Stimulated activated CD8-positive, alpha-beta memory T cell treated with anti-CD3 and anti-CD28 coated beads, Interleukin-7, amount 100 ng/mL, for 48 hours (primary cell): ENCODE measurements around the gene BHLHE23.
"Not testable (repeated sequence)": the region's sequence is repeated elsewhere in the genome, so short reads cannot be mapped to it uniquely, and the experiment has no call there.

ENCODE experiments used
- DNase-seq, 2 donors: peaks; one replicate each; pipeline ENCODE4 v3.0.0-alpha.2; 2020; ENCODE audit warnings: low read depth in 1 of 2; ENCODE audit errors: extremely low read depth in 1 of 2

The BHLHE23 gene

DNA sequence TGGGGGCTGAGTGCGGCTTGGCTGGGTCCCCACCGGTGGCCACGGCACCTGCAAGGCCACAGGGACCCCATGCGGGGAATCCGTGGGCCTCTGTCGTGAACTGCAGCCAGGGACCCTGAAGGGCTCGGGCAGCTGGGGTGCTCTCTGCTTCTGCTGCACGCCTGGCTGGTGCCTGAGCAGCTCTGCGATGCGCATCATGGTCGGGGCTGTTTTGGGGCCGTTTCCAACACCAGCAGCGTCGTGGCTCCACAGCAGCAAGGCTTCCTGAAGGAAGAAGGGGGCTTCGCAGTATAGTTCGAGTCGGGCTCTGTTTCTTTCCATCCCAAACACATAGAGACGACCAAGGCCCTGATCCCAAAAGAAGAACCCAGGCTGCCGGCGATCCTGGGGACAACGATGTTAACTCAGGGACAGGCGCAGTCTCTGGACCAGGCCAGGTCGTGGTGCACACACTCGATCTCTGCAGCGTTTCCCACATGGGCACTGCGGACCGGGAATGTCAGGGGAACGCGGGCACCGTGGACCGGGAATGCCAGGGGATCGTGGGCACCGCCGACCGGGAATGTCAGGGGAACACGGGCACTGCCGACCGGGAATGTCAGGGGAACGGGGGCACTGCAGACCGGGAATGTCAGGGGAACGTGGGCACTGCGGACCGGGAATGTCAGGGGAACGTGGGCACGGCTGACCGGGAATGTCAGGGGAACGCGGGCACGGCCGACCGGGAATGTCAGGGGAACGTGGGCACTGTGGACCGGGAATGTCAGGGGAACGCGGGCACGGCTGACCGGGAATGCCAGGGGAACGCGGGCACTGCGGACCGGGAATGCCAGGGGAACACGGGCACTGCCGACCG, 36.8 kb upstream of the BHLHE23 start:
- no peak for DNase-seq

- DNase-seq: no peak
Measured at GRCh38 chr20:63042448-63043071, 35.8 kb upstream of the BHLHE23 start.

GRCh38 chr20:63041776-63042175, 35.0 kb upstream of the BHLHE23 start:
- DNase-seq: no peak

- DNase-seq: no peak
Measured at GRCh38 chr20:63037669-63038268, 31.0 kb upstream of the BHLHE23 start.

GRCh38 chr20:63036291-63036690, 29.5 kb upstream of the BHLHE23 start:
- no peak for DNase-seq

GRCh38 chr20:63035603-63036185, 28.9 kb upstream of the BHLHE23 start:
- DNase-seq: no peak

DNA sequence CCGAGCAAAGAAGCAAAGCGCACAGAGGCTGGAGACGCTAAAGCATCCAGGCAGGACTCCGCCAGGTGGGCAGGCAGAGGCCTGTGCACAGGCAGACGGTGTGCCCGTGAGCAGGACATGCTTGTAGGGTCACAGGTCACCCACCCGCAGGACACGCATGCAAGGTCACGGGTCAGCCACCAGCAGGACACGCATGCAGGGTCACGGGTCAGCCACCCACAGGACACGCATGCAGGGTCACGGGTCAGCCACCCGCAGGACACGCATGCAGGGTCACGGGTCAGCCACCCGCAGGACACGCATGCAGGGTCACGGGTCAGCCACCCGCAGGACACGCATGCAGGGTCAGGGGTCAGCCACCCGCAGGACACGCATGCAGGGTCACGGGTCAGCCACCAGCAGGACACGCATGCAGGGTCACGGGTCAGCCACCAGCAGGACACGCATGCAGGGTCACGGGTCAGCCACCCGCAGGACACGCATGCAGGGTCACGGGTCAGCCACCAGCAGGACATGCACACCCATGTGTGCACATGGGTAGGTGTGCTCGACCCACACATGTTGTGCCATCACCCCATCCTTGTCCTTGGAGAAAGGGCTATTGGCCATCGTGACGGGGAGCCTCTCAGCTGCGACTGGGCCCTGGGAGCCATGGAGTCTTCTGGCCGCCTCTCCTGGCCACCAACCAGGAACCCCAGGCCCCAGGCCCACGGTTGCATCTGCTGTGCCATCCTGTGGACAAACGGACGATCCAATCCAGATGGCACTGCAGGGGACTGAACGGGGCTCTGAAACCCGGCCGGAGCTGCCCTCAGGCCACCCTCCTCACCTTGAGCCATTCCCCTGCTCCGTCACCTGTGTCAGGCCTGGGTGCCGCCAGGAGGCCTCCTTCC, 28.2 kb upstream of the BHLHE23 start:
- DNase-seq: not testable (repeated sequence)

DNA sequence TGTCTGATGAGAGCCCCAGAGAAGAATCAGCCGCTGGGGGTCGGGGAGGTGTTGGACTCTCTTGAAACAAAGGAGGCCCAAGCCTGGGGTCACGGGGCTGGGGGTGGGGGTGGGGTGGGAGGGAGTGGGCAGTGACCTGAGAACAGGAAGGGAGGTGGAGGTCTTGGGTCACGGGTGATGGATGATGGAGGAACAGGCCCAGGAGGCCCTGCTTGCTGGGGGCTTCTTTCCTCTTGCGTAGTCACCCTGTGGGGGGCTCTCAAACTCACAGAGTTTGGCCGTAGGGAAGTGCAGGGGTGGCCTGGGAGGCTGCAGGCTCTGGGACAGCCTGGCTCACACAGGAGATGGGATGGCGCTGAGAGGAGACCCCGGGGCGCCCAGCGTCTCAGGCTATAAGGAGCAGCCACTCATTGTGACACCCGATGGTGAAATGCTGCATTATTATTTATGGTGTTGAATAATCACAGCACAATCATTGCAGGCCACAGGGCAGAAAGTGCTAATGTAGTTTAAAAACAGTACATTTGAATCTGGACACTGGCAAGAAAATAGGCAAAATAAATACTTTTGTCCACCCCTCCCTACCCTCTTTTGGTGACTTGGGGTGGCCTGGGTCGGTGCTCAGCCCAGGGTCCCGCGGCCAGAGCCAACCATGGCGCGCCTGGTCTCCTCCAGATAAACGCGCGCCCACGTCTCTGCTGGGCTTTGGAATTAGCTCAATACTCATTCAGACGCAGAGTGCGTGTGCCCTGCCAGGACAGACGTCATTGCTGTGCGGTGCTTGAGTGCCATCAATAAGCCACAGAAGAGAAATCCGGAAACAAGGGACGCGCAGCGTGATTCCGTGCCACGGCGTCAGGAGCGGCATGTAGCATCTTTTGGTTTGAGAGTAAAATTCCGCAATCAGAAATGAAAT, 27.3 kb upstream of the BHLHE23 start:
- no peak for DNase-seq

- DNase-seq: no peak
Measured at GRCh38 chr20:63032861-63033793, 26.4 kb upstream of the BHLHE23 start.

DNA sequence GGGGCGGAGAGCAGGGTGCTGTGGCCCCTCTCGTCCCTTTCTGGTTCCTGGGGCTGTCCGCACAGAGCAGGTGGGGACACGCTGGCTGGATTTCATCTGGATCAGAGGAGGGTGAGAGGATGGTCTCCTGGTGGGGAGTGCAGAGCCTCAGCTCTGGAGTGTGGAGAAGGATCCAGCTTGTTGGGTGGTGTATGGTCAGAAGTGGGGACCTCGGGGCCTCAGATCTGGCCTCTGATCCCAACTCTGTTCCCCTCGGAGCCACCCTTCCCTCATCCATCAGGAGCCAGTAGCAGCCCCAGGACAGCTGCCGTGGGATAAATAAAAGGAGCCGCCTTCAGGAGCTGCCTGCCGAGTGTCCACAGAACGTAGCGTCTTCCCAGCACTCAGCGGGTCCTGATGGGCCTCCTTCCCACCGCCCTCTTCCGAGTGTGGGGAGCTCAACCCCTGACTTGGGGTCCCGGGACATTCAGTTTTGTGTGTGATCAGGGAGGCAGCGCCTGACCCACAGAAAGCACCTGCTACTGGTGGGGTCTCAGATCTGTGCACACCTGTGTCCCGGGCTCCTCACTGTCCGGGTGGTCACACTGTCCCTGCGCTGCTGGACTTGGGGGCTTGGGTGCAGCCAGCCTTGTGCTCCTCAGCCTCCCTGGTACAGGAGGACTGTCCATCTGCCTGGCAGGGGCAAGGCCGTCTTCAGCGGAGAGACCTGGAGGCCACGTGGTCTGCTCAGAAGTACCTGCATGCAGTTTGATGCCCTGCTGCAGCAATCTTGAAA, 25.4 kb upstream of the BHLHE23 start:
- no peak for DNase-seq

DNA sequence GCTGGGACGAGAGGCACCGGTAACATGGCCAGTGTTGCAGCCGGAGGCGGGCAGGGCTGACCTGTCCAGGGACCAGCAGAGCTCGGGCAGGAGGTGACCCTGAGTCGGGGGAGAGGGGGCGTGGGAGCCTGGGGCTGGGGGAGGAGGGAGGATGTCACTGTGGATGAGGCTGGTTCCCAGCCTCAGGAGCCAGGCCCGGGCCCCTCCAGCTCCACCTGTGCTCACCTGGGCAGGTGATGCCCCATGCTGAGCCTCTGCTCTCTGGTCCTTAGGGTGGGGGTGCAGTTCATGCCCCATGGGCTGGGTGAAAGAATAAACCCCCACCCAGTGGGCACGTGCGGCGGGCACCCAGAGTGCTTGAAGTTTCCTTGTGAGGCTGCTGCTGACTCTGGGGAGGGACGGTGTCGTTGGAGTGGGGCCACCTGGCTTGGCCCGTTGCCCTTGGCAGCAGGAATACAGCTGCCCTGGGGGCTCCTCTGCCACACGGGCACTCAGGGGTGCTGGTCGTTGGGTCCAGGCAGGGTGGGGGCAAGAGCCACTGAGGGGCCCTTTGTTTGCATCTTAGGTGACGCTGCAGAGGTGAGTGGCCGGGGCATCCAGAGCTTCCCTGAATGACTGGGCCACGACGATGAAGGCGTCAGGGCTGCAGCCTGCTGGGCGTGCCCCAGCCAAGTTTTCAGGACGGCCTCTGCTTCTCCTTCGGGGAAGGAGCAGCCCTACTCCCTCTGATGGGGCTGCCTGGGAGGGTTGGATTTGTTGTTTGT, 24.7 kb upstream of the BHLHE23 start:
- DNase-seq: no peak

GRCh38 chr20:63029358-63030121, 22.8 kb upstream of the BHLHE23 start:
- peak in 1 of 2 donors; percentile 18 for DNase-seq

GRCh38 chr20:63028461-63028921, 21.7 kb upstream of the BHLHE23 start:
- DNase-seq: no peak

DNA sequence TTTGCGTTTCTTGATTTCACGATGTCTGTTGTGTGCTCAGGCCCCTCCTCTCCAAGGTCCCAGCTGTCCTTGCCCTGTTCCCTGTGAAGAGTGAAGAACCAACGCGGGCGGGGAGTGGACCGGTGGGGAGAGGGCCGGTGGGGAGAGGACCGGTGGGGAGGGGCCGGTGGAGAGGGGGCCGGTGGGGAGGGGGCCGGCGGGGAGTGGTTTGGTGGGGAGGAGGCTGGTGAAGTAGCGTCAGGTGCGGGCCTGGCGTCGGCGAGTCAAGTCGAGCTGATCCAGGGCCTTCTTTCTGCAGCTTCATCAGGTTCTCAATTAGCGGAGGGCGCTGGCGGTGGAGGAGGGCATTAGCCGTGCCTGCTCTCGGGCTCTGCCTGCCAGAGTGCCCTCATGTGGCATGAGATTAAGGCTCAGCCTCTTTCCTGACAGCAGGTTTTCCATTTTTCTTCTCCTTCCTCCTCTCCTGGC, 21.2 kb upstream of the BHLHE23 start:
- no peak for DNase-seq

GRCh38 chr20:63027221-63027921, 20.6 kb upstream of the BHLHE23 start:
- no peak for DNase-seq
